GM20000 (cell line): ENCODE data around the gene KITLG.

Experiments used
- DNase-seq: peaks from one replicate; pipeline ENCODE4 v3.0.0; 2012; ENCODE audit warnings: low spot score
- CTCF ChIP-seq: IDR thresholded peaks from 2 replicates; pipeline ENCODE4 v1.5.1; 2012; ENCODE audit warnings: mild to moderate bottlenecking, control low read depth; ENCODE audit errors: extremely low read depth, missing control alignments

KITLG gene

GRCh38 chr12:88505696-88506095, 74.6 kb downstream of the KITLG start:
- TF ChIP-seq CTCF, result no peak
- no peak for DNase-seq

- DNase-seq, result no peak
- no peak for TF ChIP-seq CTCF
Measured at GRCh38 chr12:88503281-88503703, 77.0 kb downstream of the KITLG start.

- no peak for TF ChIP-seq CTCF
- no peak for DNase-seq
Measured at GRCh38 chr12:88501972-88502938, 78.0 kb downstream of the KITLG start.

GRCh38 chr12:88496891-88497371, 83.3 kb downstream of the KITLG start:
- DNase-seq, result no peak
- no peak for TF ChIP-seq CTCF

GRCh38 chr12:88496429-88496828, 83.8 kb downstream of the KITLG start:
- DNase-seq, result no peak
- TF ChIP-seq CTCF, result no peak

- TF ChIP-seq CTCF, result no peak
- DNase-seq, result no peak
Measured at GRCh38 chr12:88495031-88495430, 85.2 kb downstream of the KITLG start.

- DNase-seq, result no peak
- TF ChIP-seq CTCF, result no peak
Measured at GRCh38 chr12:88494520-88494919, 85.8 kb downstream of the KITLG start.
